ENCODE results near the gene CD200R1.

GRCh38 chr3:113006359-113007056 is 31.6 kb upstream of the CD200R1 start:
- TF ChIP-seq CTCF (IDR thresholded peaks at IDR 0.05) (no peak), POLR2A (IDR thresholded peaks at IDR 0.05) (no peak)
